Fibroblast of the aortic adventitia (primary cell): ENCODE data around the gene NFAT5. TPM values are rescaled to one million over a fixed set of nuclear protein-coding genes. Genes with fewer than 3 reads are reported as not detected.

Experiments used
- DNase-seq: peaks from one replicate; pipeline ENCODE4 v3.0.0-alpha.2; 2010; ENCODE audit warnings: low read depth
- H3K4me3 ChIP-seq: 2 replicates; pipeline ENCODE4 v1.5.1; 2011; ENCODE audit warnings: low read depth, mild to moderate bottlenecking, control low read depth, low read length, moderate library complexity
- CTCF ChIP-seq: IDR thresholded peaks from 2 replicates; pipeline ENCODE4 v1.5.1; 2011; ENCODE audit warnings: mild to moderate bottlenecking, low read length, control low read depth, inconsistent platforms; ENCODE audit not compliant: insufficient read depth
- total RNA-seq: library from RNA; depleted of rRNA; stranded (reverse); fragments of >200 nt; gene quantifications from 2 replicates; pipeline ENCODE4 v1.2.3, GENCODE V29; 2012; ENCODE audit warnings: low replicate concordance

Gene NFAT5
- total RNA-seq, 1 donor = 53.9 TPM

GRCh38 chr16:69647020-69647419 lies 81.3 kb downstream of the NFAT5 start:
- DNase-seq = no peak
- TF ChIP-seq CTCF = no peak

GRCh38 chr16:69651217-69651616 lies 85.5 kb downstream of the NFAT5 start:
- DNase-seq = no peak
- H3K4me3 ChIP-seq = no peak overlapping the region
- no peak for TF ChIP-seq CTCF

More at GRCh38 chr16:69647020-69647419, 81.3 kb downstream of the NFAT5 start:
- no peak overlapping the region for H3K4me3 ChIP-seq

- DNase-seq = no peak
- TF ChIP-seq CTCF = no peak
- H3K4me3 ChIP-seq = no peak overlapping the region
Observed at GRCh38 chr16:69654280-69654931, 88.6 kb downstream of the NFAT5 start.

GRCh38 chr16:69660166-69660565 lies 94.4 kb downstream of the NFAT5 start:
- H3K4me3 ChIP-seq = no peak overlapping the region
- TF ChIP-seq CTCF = no peak
- DNase-seq = no peak

- TF ChIP-seq CTCF = no peak
- no peak overlapping the region for H3K4me3 ChIP-seq
- DNase-seq = no peak
Observed at GRCh38 chr16:69662901-69663300, 97.1 kb downstream of the NFAT5 start.

- peak; percentile 8 for DNase-seq
- TF ChIP-seq CTCF = no peak
- H3K4me3 ChIP-seq = no peak overlapping the region
Observed at GRCh38 chr16:69663846-69664245, 98.1 kb downstream of the NFAT5 start.

GRCh38 chr16:69669577-69669976 lies 103.8 kb downstream of the NFAT5 start:
- TF ChIP-seq CTCF = no peak
- H3K4me3 ChIP-seq = no peak overlapping the region
- peak; percentile 15 for DNase-seq
